ENCODE measurements around the gene PAGR1.
"Not testable (repeated sequence)": the region's sequence is repeated elsewhere in the genome, so short reads cannot be mapped to it uniquely, and the experiment has no call there.

Gene PAGR1

DNA sequence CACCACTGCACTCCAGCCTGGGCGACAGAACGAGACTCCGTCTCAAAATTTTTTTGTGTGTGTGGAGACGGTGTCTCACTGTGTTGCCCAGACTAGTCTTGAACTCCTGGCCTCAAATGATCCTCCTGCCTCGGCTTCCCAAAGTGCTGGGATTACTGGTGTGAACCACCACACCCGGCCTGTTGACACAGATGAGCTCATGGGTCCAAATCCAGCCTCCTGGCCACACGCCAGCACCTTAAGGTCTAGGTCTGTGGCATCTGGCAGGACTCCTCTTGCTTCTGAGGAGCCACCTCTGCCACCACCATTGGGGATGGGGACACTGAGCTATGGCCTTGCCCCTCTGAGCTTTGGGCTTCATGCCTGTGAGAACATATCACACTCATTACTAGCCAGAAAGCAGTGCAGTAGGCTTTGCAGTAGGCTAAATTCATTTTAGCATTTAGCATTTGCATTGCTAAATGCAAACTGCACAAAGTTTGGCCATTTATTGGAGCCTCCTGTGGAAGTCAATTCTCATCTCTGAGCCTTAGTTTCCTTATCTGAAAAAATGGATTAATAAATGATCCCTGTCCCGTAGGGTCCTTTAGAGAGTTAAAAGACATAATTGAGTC, 52.6 kb downstream of the PAGR1 start:
- DNase-seq: no peak

DNA sequence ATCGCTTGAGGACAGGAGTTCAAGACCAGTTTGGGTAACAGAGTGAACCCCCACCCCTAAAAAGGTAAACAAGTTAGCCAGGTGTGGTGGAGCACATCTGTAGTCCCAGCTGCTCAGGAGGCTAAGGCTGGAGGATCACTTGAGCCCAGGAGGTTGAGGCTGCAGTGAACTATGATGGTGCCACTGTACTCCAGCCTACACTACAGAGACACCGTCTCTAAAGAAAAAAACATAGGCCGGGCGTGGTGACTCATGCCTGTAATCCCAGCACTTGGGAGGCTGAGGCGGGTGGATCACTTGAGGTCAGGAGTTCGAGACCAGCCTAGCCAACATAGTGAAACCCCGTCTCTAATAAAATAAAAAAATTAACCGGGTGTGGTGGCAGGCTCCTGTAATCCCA, 53.1 kb downstream of the PAGR1 start:
- DNase-seq: not testable (repeated sequence)
